ENCODE measurements around the gene C1GALT1.

Gene C1GALT1

DNA sequence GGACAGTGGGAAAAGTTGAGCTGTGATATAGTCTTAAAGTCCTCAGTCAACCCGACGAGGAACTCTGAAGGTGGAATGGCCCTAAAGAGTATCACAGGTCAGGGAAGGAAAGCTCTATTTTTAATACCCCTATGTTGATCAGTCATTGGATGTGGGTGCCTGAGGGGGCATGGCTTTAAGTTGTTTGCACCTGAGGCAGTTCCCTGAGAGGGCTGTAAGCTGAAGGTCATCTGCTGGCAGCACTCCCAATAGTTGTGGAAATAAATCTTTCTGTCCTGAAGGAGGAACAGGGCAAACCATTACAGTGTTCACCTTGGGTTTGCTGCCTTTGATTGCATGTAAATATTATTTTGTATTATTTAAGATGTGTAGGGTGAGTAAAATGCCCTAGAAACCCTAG lies 17.8 kb upstream of the C1GALT1 start:
- Histone ChIP-seq H3K9me2 (ENCODE audit: low read depth, low read length) (no peaks in the 10 kb centered on the region), H4K20me1 (ENCODE audit: insufficient read depth, low read length) (no peaks in the 10 kb centered on the region), H3F3A (ENCODE audit: insufficient read depth, low read length) (no peaks in the 10 kb centered on the region), H2AFZ (ENCODE audit: low read length) (no peak overlapping the region), H3K9ac (ENCODE audit: low read length) (no peak overlapping the region), H3K4me1 (ENCODE audit: insufficient read depth, low read length, severe bottlenecking) (peaks cover 11% of the 10 kb centered on the region), H3K36me3 (ENCODE audit: insufficient read depth, low read length) (no peaks in the 10 kb centered on the region), H3K4me2 (ENCODE audit: low read length) (no peak overlapping the region), H3K27me3 (ENCODE audit: insufficient read depth, low read length) (no peaks in the 10 kb centered on the region), H3K4me3 (ENCODE audit: low read depth, low read length, poor library complexity, severe bottlenecking) (no peak overlapping the region), H3K27ac (ENCODE audit: low read depth, low read length, poor library complexity, severe bottlenecking) (no peak overlapping the region), H3K9me3 (ENCODE audit: low read length) (no peaks in the 10 kb centered on the region), H3K79me2 (ENCODE audit: insufficient read depth, low read length) (no peaks in the 10 kb centered on the region; the same call in 1 of the 2 replicates)
- TF ChIP-seq EZH2 (IDR thresholded peaks at IDR 0.05; ENCODE audit: borderline replicate concordance, low read length): no peak
- TF ChIP-seq, protein P1, sequence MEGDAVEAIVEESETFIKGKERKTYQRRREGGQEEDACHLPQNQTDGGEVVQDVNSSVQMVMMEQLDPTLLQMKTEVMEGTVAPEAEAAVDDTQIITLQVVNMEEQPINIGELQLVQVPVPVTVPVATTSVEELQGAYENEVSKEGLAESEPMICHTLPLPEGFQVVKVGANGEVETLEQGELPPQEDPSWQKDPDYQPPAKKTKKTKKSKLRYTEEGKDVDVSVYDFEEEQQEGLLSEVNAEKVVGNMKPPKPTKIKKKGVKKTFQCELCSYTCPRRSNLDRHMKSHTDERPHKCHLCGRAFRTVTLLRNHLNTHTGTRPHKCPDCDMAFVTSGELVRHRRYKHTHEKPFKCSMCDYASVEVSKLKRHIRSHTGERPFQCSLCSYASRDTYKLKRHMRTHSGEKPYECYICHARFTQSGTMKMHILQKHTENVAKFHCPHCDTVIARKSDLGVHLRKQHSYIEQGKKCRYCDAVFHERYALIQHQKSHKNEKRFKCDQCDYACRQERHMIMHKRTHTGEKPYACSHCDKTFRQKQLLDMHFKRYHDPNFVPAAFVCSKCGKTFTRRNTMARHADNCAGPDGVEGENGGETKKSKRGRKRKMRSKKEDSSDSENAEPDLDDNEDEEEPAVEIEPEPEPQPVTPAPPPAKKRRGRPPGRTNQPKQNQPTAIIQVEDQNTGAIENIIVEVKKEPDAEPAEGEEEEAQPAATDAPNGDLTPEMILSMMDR (IDR thresholded peaks at IDR 0.05; ENCODE audit: low read length): no peak

DNA sequence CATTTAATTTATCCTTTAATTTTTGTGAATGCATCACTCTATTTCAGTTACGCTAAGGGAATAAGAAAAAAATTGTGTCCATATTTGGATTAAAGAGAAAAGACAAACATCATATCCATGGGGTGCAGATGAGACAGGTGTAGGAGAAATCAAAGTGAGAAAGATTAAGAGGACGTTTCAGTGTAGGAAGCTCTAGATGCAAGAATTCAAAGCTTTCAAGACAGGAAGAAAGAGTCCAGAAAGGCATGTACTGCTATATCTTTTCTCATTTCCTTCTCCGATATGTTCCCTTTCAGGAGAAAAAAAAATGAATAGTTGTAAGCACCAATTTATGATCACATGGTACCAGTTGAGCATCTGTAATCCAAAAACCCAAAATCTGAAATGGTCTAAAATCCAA lies 17.0 kb upstream of the C1GALT1 start:
- Histone ChIP-seq H3K27me3 (ENCODE audit: insufficient read depth, low read length) (no peaks in the 10 kb centered on the region), H3K9ac (ENCODE audit: low read length) (no peak overlapping the region), H3K9me2 (ENCODE audit: low read depth, low read length) (no peaks in the 10 kb centered on the region), H2AFZ (ENCODE audit: low read length) (no peak overlapping the region), H3K9me3 (ENCODE audit: low read length) (no peaks in the 10 kb centered on the region), H3K4me3 (ENCODE audit: low read depth, low read length, poor library complexity, severe bottlenecking) (no peak overlapping the region), H3K36me3 (ENCODE audit: insufficient read depth, low read length) (no peaks in the 10 kb centered on the region), H3K79me2 (ENCODE audit: insufficient read depth, low read length) (no peaks in the 10 kb centered on the region; the same call in 1 of the 2 replicates), H3K4me2 (ENCODE audit: low read length) (no peak overlapping the region), H4K20me1 (ENCODE audit: insufficient read depth, low read length) (no peaks in the 10 kb centered on the region), H3K4me1 (ENCODE audit: insufficient read depth, low read length, severe bottlenecking) (peaks cover 3% of the 10 kb centered on the region), H3F3A (ENCODE audit: insufficient read depth, low read length) (no peaks in the 10 kb centered on the region), H3K27ac (ENCODE audit: low read depth, low read length, poor library complexity, severe bottlenecking) (no peak overlapping the region)
- TF ChIP-seq, protein P1 (IDR thresholded peaks at IDR 0.05; ENCODE audit: low read length): no peak
- no peak for TF ChIP-seq EZH2 (IDR thresholded peaks at IDR 0.05; ENCODE audit: borderline replicate concordance, low read length)

DNA sequence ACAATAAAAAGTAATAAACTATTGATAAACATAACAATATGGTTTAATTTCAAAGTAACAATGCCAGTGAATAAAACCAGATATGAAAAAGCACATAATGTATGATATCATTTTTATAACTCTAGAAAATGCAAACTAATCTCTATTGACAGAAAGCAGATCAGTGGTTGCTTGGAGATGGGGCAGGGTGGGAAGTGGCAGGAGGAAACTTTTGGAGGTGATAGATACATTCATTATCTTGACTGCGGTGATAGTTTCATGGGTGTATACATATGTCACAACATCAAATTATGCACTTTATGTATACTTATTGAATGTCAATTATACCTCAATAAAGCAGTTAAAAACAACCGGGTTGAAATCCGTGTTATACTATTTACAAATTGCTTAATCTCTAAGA lies 16.0 kb upstream of the C1GALT1 start:
- no peak overlapping the region for H3K4me3 ChIP-seq (ENCODE audit: low read depth, low read length, poor library complexity, severe bottlenecking)
- H3K79me2 ChIP-seq (ENCODE audit: insufficient read depth, low read length): no peaks in the 10 kb centered on the region
- H3K27ac ChIP-seq (ENCODE audit: low read depth, low read length, poor library complexity, severe bottlenecking): no peak overlapping the region
- no peak for TF ChIP-seq EZH2 (IDR thresholded peaks at IDR 0.05; ENCODE audit: borderline replicate concordance, low read length)
- TF ChIP-seq, protein P1 (IDR thresholded peaks at IDR 0.05; ENCODE audit: low read length): no peak
- H3K9me3 ChIP-seq (ENCODE audit: low read length): no peaks in the 10 kb centered on the region
- no peaks in the 10 kb centered on the region for H3K27me3 ChIP-seq (ENCODE audit: insufficient read depth, low read length)
- H3K36me3 ChIP-seq (ENCODE audit: insufficient read depth, low read length): no peaks in the 10 kb centered on the region
- no peak overlapping the region for H3K4me2 ChIP-seq (ENCODE audit: low read length)
- H3K9ac ChIP-seq (ENCODE audit: low read length): no peak overlapping the region
- H3K4me1 ChIP-seq (ENCODE audit: insufficient read depth, low read length, severe bottlenecking): no peaks in the 10 kb centered on the region
- H2AFZ ChIP-seq (ENCODE audit: low read length): no peak overlapping the region
- no peaks in the 10 kb centered on the region for H3F3A ChIP-seq (ENCODE audit: insufficient read depth, low read length)
- no peaks in the 10 kb centered on the region for H3K9me2 ChIP-seq (ENCODE audit: low read depth, low read length)
- H4K20me1 ChIP-seq (ENCODE audit: insufficient read depth, low read length): no peaks in the 10 kb centered on the region

All from OCI-LY1 (cell line).